Measurements from ENCODE around the gene GOLM1.

Gene GOLM1

DNA sequence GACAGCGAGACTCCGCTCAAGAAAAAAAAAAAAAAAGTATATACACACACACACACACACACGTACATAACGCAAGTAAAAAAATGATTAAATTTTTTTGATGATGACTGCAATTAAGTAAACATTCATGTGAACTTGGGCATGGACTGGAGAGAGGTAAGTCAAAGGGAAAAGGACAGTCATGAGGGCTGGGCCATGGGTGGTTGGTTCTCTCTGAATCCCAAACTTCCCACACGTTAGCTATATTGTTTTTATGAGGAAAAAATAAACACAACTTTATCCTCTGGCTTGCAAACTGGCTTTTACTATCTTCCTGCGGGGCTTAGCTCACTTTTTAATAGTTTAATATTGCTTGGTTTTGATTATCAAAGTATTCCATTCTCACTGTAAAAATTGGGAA is 53.7 kb downstream of the GOLM1 start:
- no peak for DNase-seq (ENCODE audit: low read depth in 2 of 2)

DNA sequence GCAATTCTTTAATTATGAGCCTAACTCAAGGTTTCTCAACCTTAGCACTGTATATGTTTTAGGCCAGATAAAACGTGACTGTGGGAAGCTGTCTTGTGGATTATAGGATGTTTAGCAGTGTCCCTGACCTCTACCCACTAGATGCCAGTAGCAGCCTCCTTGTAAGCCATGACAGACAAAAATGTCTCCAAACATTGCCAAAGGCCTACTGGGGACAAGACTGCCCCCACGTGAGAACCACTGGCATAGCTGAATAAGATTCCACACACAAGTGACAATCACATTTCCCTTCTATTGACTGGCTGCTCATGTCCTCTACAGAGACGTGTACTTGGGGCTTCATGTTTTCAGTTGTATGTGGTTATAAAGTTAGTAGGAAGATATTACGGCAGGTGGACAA is 55.4 kb downstream of the GOLM1 start:
- DNase-seq (ENCODE audit: low read depth in 2 of 2) = no peak

DNA sequence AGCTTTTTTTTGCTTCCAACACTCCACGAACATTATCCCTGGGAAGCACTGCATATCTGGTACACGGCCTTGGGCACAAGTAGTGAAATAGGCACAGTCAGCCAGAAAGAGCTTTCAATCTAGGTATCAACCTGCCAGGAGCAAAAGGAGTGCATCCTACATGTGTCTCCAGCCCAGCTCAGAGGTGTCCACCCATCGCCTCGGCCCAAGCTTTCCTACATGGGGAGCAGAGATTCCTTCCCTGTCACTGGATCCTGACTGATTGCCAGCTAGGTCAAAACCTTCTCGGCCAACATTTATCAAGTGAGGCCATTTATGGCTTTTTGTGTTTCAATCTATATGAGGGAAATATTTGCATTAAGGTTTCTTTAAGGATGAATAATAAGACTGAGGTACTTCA is 55.8 kb downstream of the GOLM1 start:
- no peak for DNase-seq (ENCODE audit: low read depth in 2 of 2)

DNA sequence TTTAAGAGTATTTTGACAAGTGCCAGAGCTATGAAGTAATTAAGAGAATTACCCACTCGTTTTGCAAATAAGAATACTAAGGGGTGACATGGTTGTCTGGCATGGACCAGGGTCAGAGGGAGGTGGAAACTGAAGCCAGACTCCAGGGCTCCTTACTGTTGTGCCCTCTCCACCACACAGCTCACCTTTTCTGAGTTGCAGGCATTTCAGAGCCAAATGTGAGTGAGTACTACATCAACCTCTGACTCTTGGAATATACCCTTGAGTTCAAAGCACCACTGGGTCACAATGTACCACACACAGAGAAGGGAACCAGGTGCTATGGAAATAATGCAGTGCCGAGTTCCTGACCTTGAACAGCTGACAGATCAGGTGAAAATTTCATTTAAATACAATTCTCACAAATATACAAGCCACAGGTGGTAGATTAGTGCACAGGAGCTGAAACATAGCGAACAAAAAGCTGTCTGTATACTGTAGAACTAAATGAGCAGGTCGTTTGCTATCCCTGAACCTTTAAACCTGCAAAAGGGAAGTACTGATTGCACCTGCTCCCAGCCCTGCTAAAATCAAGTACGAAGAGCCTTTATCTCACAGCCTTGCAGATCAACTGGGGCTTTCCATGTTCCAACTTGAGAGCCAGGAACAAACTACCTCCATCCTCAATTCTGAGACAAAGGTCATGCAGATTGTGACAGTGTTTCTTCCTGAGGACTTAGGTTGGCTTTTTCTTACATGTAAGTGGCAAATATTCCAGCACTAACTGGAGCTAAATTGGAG is 57.0 kb downstream of the GOLM1 start:
- DNase-seq (ENCODE audit: low read depth in 2 of 2) = no peak

GRCh38 chr9:86041311-86041741 is 58.0 kb downstream of the GOLM1 start:
- DNase-seq (ENCODE audit: low read depth in 2 of 2) = no peak

DNA sequence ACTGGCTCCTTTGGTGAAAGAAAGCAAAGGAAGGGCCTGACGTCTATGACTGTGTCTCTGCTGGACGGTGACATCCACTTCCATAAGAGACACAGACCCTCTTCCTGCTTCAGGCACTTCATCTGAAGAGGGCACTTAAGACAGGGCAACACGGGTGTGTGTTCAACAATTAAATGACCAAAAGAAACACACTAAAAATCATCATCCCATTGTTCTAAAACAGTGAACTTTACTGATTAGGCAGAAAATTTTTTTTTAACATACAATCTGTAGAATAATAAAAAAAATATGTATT is 58.5 kb downstream of the GOLM1 start:
- no peak for DNase-seq (ENCODE audit: low read depth in 2 of 2)

GRCh38 chr9:86039991-86040860 is 59.1 kb downstream of the GOLM1 start:
- no peak for DNase-seq (ENCODE audit: low read depth in 2 of 2)

DNA sequence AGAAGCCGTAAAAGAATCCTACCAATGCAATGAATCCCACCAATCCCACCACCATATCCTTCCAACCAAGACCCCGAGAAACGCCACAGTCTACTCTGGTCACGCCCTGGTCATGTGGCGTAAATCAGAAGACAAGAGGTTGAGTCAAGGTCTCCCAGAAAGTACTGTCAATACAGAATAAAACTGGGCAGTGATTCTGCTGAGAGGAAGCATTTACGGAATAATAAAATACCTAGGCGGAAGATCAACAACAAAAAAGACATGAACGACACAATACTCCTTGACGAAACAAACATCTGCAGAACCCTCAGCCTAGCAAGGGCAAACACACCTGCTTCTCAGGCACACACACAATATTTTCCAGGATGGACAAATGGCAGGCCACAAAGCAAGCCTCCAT is 62.8 kb downstream of the GOLM1 start:
- DNase-seq (ENCODE audit: low read depth in 2 of 2) = no peak

DNA sequence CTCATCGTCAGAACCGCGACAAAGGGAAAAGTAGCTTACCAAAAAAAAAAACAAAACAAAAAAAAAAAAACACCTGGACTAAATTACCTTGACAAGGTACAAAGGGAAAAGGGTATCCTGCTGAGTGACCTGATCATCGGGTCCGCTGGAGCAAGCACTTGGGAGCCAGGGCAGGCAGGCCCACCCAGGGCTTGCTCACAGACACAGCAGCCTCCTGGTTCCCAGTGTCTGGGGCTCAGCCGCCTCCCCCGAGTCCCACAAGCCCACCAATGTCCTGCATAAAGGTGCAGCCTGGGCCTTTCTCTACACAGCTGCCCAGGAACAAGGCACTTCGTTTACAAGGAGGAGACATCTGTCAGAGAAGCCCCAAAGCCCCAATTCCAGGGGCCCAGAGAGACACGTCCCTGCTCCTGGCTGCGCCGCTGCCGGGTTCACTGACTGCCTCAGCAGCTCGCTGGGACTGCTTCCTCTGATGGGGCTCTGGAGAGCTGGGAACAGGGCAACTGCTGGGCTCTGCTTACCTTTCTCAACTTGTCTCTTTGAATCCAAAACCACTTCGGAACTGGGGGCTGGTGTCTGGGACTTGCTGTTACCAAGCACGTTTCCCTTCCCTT is 63.4 kb downstream of the GOLM1 start:
- no peak for DNase-seq (ENCODE audit: low read depth in 2 of 2)

DNA sequence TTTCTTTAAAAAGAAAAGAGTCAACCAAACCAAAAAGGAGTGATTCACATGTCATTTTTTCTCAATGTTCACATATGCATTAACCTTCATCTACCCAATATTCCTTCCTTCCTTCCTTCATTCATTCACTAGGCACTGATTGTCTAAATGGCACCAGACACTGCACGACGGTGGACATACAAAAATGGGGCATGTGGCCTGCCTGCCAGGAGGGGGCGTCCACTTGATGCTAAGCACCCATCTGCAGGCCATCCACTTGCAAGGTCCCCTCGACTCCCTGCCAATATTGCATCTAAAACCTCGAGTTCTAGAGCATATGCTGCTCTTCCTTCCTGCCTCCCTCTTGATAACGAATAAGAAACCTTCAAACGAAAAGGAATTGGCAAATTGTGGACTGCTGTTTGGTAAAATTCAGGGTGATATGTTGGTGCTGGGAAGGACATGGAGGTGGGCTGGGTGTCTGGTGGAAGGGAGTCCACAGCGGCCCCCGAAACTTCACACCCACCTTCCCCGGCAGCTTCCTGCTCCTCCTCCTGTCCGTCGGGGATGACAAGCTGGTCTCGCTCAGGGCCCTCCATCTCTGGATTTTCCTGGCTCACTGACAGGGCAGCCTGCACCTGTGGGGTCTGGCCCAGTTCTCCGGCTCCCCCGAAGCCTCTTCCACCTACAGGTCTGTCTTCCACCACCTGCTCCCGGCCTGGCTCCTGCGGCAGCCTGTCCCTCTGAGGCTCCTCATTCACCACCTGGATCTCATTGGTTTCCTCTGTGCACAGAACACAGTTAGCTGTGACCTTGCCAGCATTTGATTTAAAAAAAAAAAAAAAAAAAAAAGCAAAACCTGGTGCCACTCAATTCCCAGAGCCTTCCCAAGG is 64.3 kb downstream of the GOLM1 start:
- DNase-seq (ENCODE audit: low read depth in 2 of 2) = peak in 1 of 2 donors; percentile 6

- no peak for DNase-seq (ENCODE audit: low read depth in 2 of 2)
Measured at GRCh38 chr9:86027767-86028166, 71.6 kb downstream of the GOLM1 start.

DNA sequence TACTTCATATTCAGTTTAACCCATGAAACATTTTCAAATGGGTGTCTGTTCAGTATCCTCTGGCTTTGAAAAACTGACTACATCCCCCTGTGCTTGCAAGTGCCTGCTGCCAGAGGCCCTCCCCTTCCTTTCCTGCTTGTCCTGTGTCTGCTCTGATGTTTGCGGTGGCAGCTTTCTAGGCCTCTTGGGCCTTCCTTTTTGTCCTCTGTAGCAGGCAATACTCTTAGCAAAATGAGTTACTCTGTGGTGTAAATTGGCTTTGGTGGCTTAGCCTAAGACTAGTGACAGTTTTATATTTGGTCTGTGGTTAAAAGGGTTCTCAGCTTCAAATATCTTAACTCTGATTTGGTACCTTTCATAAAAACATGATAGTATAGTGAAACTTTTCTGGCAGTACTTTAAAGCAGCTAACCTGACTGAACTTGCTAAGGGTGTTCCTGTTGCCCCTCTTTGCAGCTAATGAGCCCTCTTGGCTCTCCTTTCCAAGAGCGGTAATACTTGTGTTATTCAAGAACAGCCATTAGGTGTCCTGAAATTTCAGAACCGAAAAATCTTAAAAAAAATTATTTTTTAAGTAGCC is 76.6 kb downstream of the GOLM1 start:
- no peak for DNase-seq (ENCODE audit: low read depth in 2 of 2)

DNA sequence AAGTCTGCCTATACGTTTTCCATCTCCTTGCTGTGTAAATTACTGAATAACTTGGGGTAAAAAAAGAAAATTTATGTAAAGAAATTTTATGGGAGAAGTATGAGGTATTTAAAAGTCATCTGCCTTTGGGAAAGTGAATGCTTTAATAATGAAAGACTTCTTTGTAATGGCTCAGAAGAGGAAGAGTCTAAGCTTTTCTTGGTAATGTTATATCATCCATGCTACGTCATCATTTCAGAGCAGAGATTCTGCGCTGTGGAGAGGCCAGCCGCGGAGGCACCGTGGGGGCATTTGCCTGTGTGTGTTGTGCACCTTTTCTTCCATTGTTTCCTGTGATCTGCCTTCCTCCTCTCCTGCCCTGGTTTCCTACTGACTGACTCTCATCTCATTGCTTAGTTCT is 78.2 kb downstream of the GOLM1 start:
- no peak for DNase-seq (ENCODE audit: low read depth in 2 of 2)

- DNase-seq (ENCODE audit: low read depth in 2 of 2) = no peak
Measured at GRCh38 chr9:86020731-86021130, 78.6 kb downstream of the GOLM1 start.

GRCh38 chr9:86009133-86009532 is 90.2 kb downstream of the GOLM1 start:
- no peak for DNase-seq (ENCODE audit: low read depth in 2 of 2)

- DNase-seq (ENCODE audit: low read depth in 2 of 2) = no peak
Measured at GRCh38 chr9:86005253-86005775, 94.0 kb downstream of the GOLM1 start.

DNA sequence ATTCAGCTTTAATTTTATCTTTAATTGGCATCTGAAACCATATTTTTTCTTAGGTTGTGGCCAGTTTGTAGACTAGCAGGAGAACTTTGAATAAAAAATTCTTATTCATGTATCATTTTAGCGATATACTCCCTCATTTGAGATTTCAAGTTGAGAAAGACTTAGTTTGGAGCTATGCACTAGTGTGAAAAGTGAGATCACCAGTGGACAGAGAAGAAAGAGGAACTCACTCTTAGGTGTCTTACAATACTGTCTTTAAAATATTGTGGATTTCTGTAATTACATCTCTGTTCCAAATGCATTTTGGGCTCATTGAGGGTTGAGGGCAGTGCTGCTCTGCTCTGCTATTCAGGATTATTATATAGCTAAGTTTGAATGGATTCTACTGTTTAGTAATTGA is 103.8 kb downstream of the GOLM1 start:
- no peak for DNase-seq (ENCODE audit: low read depth in 2 of 2)

- no peak for DNase-seq (ENCODE audit: low read depth in 2 of 2)
Measured at GRCh38 chr9:85995097-85995496, 104.3 kb downstream of the GOLM1 start.

DNA sequence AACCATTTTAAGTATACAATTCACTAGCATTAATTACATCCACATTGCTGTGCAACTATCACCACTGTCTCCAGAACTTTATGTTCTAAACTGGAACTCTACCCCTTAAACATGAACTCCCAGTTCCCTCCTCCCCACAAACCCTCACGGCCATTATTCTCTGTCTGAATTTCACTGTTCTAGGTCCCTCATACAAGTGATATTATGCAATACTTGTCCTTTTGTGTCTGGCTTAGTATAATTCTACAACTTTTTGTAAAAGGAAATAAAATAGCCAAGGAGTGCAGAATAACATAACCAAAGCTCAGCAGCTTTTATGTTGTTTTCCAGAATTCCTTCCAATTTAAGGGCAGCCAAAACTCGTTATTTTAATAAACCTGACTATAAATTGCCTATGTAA is 105.2 kb downstream of the GOLM1 start:
- DNase-seq (ENCODE audit: low read depth in 2 of 2) = no peak

- no peak for DNase-seq (ENCODE audit: low read depth in 2 of 2)
Measured at GRCh38 chr9:85987236-85987635, 112.1 kb downstream of the GOLM1 start.

GRCh38 chr9:85984457-85984856 is 114.9 kb downstream of the GOLM1 start:
- DNase-seq (ENCODE audit: low read depth in 2 of 2) = no peak

All from activated CD4-positive, alpha-beta T cell treated with anti-CD3 and anti-CD28 coated beads for 24 hours (primary cell).